ENCODE results near the gene ZNF354B.

ZNF354B gene

GRCh38 chr5:178883815-178884430, 24.2 kb downstream of the ZNF354B start:
- no peak for DNase-seq

- DNase-seq: no peak
Observed at GRCh38 chr5:178895615-178896571, 36.1 kb downstream of the ZNF354B start, which contains the start of gene ZFP2. Gene ZFP2 (plus strand): TSS chr5:178895913. CDS start chr5:178931314, 35,401 bp downstream.

- no peak for DNase-seq
Observed at GRCh38 chr5:178899289-178899688, 39.5 kb downstream of the ZNF354B start.

GRCh38 chr5:178902849-178903248, 43.1 kb downstream of the ZNF354B start:
- DNase-seq: peak; percentile 49

GRCh38 chr5:178931846-178932760, 72.3 kb downstream of the ZNF354B start:
- no peak for DNase-seq

Data from MV-4-11 (cell line).